WTC11 (cell line): ENCODE data around the gene SLC2A5.

Experiments used
- CREB1 ChIP-seq: sonication (generic); formaldehyde crosslinking; IDR thresholded peaks from 2 replicates; pipeline ENCODE4 v1.8.0; 2023; ENCODE audit warnings: mild to moderate bottlenecking, missing genetic modification reagents
- ETV6 ChIP-seq: sonication (generic); formaldehyde crosslinking; IDR thresholded peaks from 2 replicates; pipeline ENCODE4 v1.8.1; 2022; ENCODE audit warnings: mild to moderate bottlenecking, missing genetic modification reagents
- FOXJ3 ChIP-seq: sonication (generic); formaldehyde crosslinking; IDR thresholded peaks from 2 replicates; pipeline ENCODE4 v1.9.0; 2021; ENCODE audit warnings: missing genetic modification reagents, mild to moderate bottlenecking, borderline replicate concordance
- JUN ChIP-seq: sonication (generic); formaldehyde crosslinking; IDR thresholded peaks from 2 replicates; pipeline ENCODE4 v1.8.0; 2023; ENCODE audit warnings: mild to moderate bottlenecking, missing genetic modification reagents
- NFATC4 ChIP-seq: fragments of 250-450 bp; sonication (Bioruptor Pico); IDR thresholded peaks from 2 replicates; pipeline ENCODE4 v1.9.0; 2021; ENCODE audit warnings: mild to moderate bottlenecking
- NR2C2 ChIP-seq: sonication (generic); formaldehyde crosslinking; IDR thresholded peaks from 2 replicates; pipeline ENCODE4 v1.8.0; 2022; ENCODE audit warnings: mild to moderate bottlenecking, missing genetic modification reagents
- SOX15 ChIP-seq: fragments of 250-450 bp; sonication (Bioruptor Pico); IDR thresholded peaks from 2 replicates; pipeline ENCODE4 v1.9.0; 2021; ENCODE audit warnings: mild to moderate bottlenecking
- TF ChIP-seq, protein P1 (sequence below): fragments of 200-600 bp; IDR thresholded peaks from 2 replicates; pipeline ENCODE4 v1.8.0; 2022; ENCODE audit warnings: antibody characterized with exemption
- TF ChIP-seq, protein P2 (sequence below): sonication (generic); formaldehyde crosslinking; IDR thresholded peaks from 2 replicates; pipeline ENCODE4 v1.8.0; 2022; ENCODE audit warnings: mild to moderate bottlenecking, missing genetic modification reagents
- TF ChIP-seq, protein P3 (sequence below): fragments of 250-450 bp; sonication (Bioruptor Pico); IDR thresholded peaks from 2 replicates; pipeline ENCODE4 v1.8.0; 2021; ENCODE audit warnings: mild to moderate bottlenecking
- TF ChIP-seq, protein P4 (sequence below): sonication (generic); formaldehyde crosslinking; IDR thresholded peaks from 2 replicates; pipeline ENCODE4 v1.8.0; 2023; ENCODE audit warnings: missing genetic modification reagents, mild to moderate bottlenecking, borderline replicate concordance
- TF ChIP-seq, protein P5 (sequence below): sonication (generic); formaldehyde crosslinking; conservative IDR thresholded peaks from 2 replicates; pipeline ENCODE4 v1.8.1; 2022; ENCODE audit warnings: mild to moderate bottlenecking, missing genetic modification reagents
- TF ChIP-seq, protein P6 (sequence below): sonication (generic); formaldehyde crosslinking; IDR thresholded peaks from 2 replicates; pipeline ENCODE4 v1.8.1; 2023; ENCODE audit warnings: mild to moderate bottlenecking, missing genetic modification reagents, moderate library complexity

DNA sequence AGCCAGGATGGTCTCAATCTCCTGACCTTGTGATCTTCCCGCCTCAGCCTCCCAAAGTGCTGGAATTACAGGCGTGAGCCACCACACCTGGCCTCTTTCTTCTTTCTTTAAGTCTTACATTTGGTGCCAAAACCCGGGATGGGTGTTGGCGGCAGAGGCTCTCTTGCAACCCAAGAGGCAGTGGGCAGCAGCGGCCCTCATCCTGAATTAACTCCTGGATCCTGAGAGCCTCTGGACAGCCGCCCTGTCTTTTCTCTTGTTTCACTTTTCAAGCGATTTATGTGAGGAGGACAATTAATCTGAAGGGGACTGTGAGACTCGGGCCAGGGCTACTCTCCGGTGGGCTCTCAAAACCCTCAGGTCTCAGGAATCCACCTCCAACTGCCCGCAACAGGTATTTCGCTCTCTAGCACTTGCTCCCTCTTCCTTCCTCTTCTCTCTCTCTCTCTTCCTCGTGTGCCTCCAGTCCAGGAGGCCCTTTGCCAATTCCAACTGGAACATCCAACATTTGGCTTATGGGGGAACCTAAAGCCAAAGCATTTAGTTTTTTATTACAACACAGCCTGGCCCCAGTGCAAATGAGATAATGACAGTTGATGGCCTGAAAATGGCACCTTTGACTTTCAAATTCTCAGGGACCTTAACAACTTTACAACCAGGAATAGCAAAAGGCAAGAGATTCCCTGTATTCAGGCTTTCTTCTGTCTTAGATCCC is 18.1 kb upstream of the SLC2A5 start:
- TF ChIP-seq NR2C2 (no peak), JUN (CRISPR knock-in tag) (no peak), ETV6 (CRISPR knock-in tag) (no peak), NFATC4 (CRISPR knock-in tag) (no peak), FOXJ3 (CRISPR knock-in tag) (no peak), CREB1 (CRISPR knock-in tag) (no peak), SOX15 (no peak)
- TF ChIP-seq, protein P1, sequence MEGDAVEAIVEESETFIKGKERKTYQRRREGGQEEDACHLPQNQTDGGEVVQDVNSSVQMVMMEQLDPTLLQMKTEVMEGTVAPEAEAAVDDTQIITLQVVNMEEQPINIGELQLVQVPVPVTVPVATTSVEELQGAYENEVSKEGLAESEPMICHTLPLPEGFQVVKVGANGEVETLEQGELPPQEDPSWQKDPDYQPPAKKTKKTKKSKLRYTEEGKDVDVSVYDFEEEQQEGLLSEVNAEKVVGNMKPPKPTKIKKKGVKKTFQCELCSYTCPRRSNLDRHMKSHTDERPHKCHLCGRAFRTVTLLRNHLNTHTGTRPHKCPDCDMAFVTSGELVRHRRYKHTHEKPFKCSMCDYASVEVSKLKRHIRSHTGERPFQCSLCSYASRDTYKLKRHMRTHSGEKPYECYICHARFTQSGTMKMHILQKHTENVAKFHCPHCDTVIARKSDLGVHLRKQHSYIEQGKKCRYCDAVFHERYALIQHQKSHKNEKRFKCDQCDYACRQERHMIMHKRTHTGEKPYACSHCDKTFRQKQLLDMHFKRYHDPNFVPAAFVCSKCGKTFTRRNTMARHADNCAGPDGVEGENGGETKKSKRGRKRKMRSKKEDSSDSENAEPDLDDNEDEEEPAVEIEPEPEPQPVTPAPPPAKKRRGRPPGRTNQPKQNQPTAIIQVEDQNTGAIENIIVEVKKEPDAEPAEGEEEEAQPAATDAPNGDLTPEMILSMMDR = no peak
- TF ChIP-seq, protein P2, sequence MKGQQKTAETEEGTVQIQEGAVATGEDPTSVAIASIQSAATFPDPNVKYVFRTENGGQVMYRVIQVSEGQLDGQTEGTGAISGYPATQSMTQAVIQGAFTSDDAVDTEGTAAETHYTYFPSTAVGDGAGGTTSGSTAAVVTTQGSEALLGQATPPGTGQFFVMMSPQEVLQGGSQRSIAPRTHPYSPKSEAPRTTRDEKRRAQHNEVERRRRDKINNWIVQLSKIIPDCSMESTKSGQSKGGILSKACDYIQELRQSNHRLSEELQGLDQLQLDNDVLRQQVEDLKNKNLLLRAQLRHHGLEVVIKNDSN (CRISPR knock-in tag) = no peak
- TF ChIP-seq, protein P3, sequence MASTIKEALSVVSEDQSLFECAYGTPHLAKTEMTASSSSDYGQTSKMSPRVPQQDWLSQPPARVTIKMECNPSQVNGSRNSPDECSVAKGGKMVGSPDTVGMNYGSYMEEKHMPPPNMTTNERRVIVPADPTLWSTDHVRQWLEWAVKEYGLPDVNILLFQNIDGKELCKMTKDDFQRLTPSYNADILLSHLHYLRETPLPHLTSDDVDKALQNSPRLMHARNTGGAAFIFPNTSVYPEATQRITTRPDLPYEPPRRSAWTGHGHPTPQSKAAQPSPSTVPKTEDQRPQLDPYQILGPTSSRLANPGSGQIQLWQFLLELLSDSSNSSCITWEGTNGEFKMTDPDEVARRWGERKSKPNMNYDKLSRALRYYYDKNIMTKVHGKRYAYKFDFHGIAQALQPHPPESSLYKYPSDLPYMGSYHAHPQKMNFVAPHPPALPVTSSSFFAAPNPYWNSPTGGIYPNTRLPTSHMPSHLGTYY = no peak
- TF ChIP-seq, protein P4, sequence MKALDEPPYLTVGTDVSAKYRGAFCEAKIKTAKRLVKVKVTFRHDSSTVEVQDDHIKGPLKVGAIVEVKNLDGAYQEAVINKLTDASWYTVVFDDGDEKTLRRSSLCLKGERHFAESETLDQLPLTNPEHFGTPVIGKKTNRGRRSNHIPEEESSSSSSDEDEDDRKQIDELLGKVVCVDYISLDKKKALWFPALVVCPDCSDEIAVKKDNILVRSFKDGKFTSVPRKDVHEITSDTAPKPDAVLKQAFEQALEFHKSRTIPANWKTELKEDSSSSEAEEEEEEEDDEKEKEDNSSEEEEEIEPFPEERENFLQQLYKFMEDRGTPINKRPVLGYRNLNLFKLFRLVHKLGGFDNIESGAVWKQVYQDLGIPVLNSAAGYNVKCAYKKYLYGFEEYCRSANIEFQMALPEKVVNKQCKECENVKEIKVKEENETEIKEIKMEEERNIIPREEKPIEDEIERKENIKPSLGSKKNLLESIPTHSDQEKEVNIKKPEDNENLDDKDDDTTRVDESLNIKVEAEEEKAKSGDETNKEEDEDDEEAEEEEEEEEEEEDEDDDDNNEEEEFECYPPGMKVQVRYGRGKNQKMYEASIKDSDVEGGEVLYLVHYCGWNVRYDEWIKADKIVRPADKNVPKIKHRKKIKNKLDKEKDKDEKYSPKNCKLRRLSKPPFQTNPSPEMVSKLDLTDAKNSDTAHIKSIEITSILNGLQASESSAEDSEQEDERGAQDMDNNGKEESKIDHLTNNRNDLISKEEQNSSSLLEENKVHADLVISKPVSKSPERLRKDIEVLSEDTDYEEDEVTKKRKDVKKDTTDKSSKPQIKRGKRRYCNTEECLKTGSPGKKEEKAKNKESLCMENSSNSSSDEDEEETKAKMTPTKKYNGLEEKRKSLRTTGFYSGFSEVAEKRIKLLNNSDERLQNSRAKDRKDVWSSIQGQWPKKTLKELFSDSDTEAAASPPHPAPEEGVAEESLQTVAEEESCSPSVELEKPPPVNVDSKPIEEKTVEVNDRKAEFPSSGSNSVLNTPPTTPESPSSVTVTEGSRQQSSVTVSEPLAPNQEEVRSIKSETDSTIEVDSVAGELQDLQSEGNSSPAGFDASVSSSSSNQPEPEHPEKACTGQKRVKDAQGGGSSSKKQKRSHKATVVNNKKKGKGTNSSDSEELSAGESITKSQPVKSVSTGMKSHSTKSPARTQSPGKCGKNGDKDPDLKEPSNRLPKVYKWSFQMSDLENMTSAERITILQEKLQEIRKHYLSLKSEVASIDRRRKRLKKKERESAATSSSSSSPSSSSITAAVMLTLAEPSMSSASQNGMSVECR = no peak
- TF ChIP-seq, protein P5, sequence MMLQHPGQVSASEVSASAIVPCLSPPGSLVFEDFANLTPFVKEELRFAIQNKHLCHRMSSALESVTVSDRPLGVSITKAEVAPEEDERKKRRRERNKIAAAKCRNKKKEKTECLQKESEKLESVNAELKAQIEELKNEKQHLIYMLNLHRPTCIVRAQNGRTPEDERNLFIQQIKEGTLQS (CRISPR knock-in tag) = no peak
- TF ChIP-seq, protein P6, sequence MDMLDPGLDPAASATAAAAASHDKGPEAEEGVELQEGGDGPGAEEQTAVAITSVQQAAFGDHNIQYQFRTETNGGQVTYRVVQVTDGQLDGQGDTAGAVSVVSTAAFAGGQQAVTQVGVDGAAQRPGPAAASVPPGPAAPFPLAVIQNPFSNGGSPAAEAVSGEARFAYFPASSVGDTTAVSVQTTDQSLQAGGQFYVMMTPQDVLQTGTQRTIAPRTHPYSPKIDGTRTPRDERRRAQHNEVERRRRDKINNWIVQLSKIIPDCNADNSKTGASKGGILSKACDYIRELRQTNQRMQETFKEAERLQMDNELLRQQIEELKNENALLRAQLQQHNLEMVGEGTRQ = no peak
